ENCODE results near the gene BANF2.

The BANF2 gene

GRCh38 chr20:17735206-17735804 lies 35.5 kb downstream of the BANF2 start:
- no peak for TF ChIP-seq CTCF (IDR thresholded peaks at IDR 0.05)

- no peak for TF ChIP-seq CTCF (IDR thresholded peaks at IDR 0.05)
These were observed 36.3 kb downstream of the BANF2 start for GRCh38 chr20:17735959-17736621.

- no peak for TF ChIP-seq CTCF (IDR thresholded peaks at IDR 0.05)
These were observed 38.4 kb downstream of the BANF2 start for GRCh38 chr20:17738154-17738553.

GRCh38 chr20:17741220-17741619 lies 41.5 kb downstream of the BANF2 start:
- TF ChIP-seq CTCF (IDR thresholded peaks at IDR 0.05), result no peak

- TF ChIP-seq CTCF (IDR thresholded peaks at IDR 0.05), result no peak
These were observed 43.0 kb downstream of the BANF2 start for GRCh38 chr20:17742731-17743130.

GRCh38 chr20:17743677-17744076 lies 43.9 kb downstream of the BANF2 start:
- no peak for TF ChIP-seq CTCF (IDR thresholded peaks at IDR 0.05)

- no peak for TF ChIP-seq CTCF (IDR thresholded peaks at IDR 0.05)
These were observed 47.7 kb downstream of the BANF2 start for GRCh38 chr20:17747431-17747846.
